ENCODE measurements around the gene ATP9B.

- TF ChIP-seq CTCF (conservative IDR thresholded peaks at IDR 0.05) (no peak), ZFX (IDR thresholded peaks at IDR 0.05) (no peak)
These were observed 320.5 kb downstream of the ATP9B start for GRCh38 chr18:79389689-79390088.
